GM12878 (cell line): Measurements from ENCODE around the gene OR6K3.

Experiments
- ETV6 ChIP-seq, 2 experiments: fragments of 450-650 bp in 1 of 2; IDR thresholded peaks in 1 of 2; conservative IDR thresholded peaks in 1 of 2; 2 replicates each; pipeline ENCODE4 v1.6.1; 2014; ENCODE audit warnings: antibody characterized with exemption in 1 of 2, borderline replicate concordance in 1 of 2, low read depth in 1 of 2, mild to moderate bottlenecking in 1 of 2, moderate library complexity in 1 of 2
- EZH2 ChIP-seq: IDR thresholded peaks from 2 replicates; pipeline ENCODE4 v1.6.1; 2012; ENCODE audit warnings: low read depth, mild to moderate bottlenecking, control low read depth, inconsistent platforms, low read length, borderline replicate concordance; ENCODE audit not compliant: control insufficient read depth
- FOXM1 ChIP-seq: IDR thresholded peaks from 2 replicates; pipeline ENCODE4 v1.6.1; 2012; ENCODE audit warnings: low read depth, mild to moderate bottlenecking, inconsistent platforms, low read length, moderate library complexity
- HDGF ChIP-seq: fragments of 450-650 bp; IDR thresholded peaks from 2 replicates; pipeline ENCODE4 v1.6.1; 2016; ENCODE audit warnings: antibody characterized with exemption
- NFYB ChIP-seq: IDR thresholded peaks from 2 replicates; pipeline ENCODE4 v1.6.1; 2011; ENCODE audit warnings: low read depth, mild to moderate bottlenecking, low read length, improper control_type of control experiment, moderate library complexity; ENCODE audit not compliant: insufficient read depth
- SIX5 ChIP-seq: IDR thresholded peaks from 2 replicates; pipeline ENCODE4 v1.6.1; 2011; ENCODE audit warnings: mild to moderate bottlenecking, low read depth, low read length, moderate library complexity; ENCODE audit not compliant: severe bottlenecking
- SMC3 ChIP-seq: IDR thresholded peaks from 2 replicates; pipeline ENCODE4 v1.6.1; 2011; ENCODE audit warnings: low read length, improper control_type of control experiment, borderline replicate concordance
- SP1 ChIP-seq: IDR thresholded peaks from one replicate; pipeline ENCODE4 v1.6.1; 2011; ENCODE audit warnings: low read depth, low read length
- TAF1 ChIP-seq: IDR thresholded peaks from 2 replicates; pipeline ENCODE4 v1.6.1; 2011; ENCODE audit warnings: mild to moderate bottlenecking, low read depth, low read length, borderline replicate concordance
- TBL1XR1 ChIP-seq: IDR thresholded peaks from 2 replicates; pipeline ENCODE4 v1.6.1; 2012; ENCODE audit warnings: low read depth, low read length, improper control_type of control experiment
- YY1 ChIP-seq: IDR thresholded peaks from 2 replicates; pipeline ENCODE4 v1.6.1; 2011; ENCODE audit warnings: low read depth, mild to moderate bottlenecking, low read length
- TF ChIP-seq, protein P1 (sequence below), 3 experiments: IDR thresholded peaks in 2 of 3; conservative IDR thresholded peaks in 1 of 3; 2 replicates each; pipeline ENCODE4 v1.5.1; 2011; ENCODE audit warnings: low read depth in 3 of 3, low read length in 3 of 3, mild to moderate bottlenecking in 3 of 3, control low read depth in 2 of 3, moderate library complexity in 2 of 3, inconsistent platforms in 1 of 3, mixed read lengths in 1 of 3; ENCODE audit not compliant: control insufficient read depth in 2 of 3, insufficient read depth in 1 of 3; ENCODE audit errors: extremely low read depth in 1 of 3
- TF ChIP-seq, protein P2 (sequence below): IDR thresholded peaks from 2 replicates; pipeline ENCODE4 v1.6.1; 2011; ENCODE audit warnings: low read depth, low read length, improper control_type of control experiment, borderline replicate concordance
- TF ChIP-seq, protein P3 (sequence below): fragments of 450-650 bp; IDR thresholded peaks from 2 replicates; pipeline ENCODE4 v1.6.1; 2017; ENCODE audit warnings: mild to moderate bottlenecking

DNA sequence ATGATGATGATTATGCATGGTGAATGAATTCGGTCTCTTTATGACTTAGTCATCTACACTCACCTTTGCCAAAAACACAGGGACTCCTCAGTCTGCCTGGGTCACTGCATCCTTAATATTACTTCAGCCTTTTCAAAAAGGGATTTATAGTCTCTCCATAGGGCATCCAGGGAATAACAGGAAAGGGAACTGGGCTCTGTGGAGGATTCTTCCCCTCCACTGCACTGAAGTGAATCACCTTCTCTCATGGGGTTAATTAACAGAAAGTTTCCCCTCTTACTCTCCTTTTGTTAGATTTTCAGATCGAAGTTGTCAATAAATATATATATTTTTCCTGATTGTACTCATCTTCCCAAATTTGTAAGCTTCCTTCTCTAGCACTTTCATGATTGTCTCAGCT lies at the start of gene OR6K3:
- TF ChIP-seq SMC3, result no peak
- no peak for TF ChIP-seq TAF1
- TF ChIP-seq, protein P1, sequence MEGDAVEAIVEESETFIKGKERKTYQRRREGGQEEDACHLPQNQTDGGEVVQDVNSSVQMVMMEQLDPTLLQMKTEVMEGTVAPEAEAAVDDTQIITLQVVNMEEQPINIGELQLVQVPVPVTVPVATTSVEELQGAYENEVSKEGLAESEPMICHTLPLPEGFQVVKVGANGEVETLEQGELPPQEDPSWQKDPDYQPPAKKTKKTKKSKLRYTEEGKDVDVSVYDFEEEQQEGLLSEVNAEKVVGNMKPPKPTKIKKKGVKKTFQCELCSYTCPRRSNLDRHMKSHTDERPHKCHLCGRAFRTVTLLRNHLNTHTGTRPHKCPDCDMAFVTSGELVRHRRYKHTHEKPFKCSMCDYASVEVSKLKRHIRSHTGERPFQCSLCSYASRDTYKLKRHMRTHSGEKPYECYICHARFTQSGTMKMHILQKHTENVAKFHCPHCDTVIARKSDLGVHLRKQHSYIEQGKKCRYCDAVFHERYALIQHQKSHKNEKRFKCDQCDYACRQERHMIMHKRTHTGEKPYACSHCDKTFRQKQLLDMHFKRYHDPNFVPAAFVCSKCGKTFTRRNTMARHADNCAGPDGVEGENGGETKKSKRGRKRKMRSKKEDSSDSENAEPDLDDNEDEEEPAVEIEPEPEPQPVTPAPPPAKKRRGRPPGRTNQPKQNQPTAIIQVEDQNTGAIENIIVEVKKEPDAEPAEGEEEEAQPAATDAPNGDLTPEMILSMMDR (IDR thresholded peaks at IDR 0.05 in 2 of 3, conservative IDR thresholded peaks at IDR 0.05 in 1 of 3; ENCODE audit: control insufficient read depth in 2 of 3, extremely low read depth in 1 of 3, insufficient read depth in 1 of 3, low read depth in 3 of 3, low read length in 3 of 3), result no peak
- no peak for TF ChIP-seq EZH2
- no peak for TF ChIP-seq SIX5
- TF ChIP-seq, protein P2, sequence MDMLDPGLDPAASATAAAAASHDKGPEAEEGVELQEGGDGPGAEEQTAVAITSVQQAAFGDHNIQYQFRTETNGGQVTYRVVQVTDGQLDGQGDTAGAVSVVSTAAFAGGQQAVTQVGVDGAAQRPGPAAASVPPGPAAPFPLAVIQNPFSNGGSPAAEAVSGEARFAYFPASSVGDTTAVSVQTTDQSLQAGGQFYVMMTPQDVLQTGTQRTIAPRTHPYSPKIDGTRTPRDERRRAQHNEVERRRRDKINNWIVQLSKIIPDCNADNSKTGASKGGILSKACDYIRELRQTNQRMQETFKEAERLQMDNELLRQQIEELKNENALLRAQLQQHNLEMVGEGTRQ, result no peak
- TF ChIP-seq, protein P3, sequence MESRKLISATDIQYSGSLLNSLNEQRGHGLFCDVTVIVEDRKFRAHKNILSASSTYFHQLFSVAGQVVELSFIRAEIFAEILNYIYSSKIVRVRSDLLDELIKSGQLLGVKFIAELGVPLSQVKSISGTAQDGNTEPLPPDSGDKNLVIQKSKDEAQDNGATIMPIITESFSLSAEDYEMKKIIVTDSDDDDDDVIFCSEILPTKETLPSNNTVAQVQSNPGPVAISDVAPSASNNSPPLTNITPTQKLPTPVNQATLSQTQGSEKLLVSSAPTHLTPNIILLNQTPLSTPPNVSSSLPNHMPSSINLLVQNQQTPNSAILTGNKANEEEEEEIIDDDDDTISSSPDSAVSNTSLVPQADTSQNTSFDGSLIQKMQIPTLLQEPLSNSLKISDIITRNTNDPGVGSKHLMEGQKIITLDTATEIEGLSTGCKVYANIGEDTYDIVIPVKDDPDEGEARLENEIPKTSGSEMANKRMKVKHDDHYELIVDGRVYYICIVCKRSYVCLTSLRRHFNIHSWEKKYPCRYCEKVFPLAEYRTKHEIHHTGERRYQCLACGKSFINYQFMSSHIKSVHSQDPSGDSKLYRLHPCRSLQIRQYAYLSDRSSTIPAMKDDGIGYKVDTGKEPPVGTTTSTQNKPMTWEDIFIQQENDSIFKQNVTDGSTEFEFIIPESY, result no peak
- no peak for TF ChIP-seq TBL1XR1
- TF ChIP-seq NFYB, result no peak
- no peak for TF ChIP-seq FOXM1
- no peak for TF ChIP-seq YY1
- TF ChIP-seq ETV6 (conservative IDR thresholded peaks at IDR 0.05 in 1 of 2, IDR thresholded peaks at IDR 0.05 in 1 of 2; ENCODE audit: borderline replicate concordance in 1 of 2, low read depth in 1 of 2), result no peak
- TF ChIP-seq HDGF, result no peak
- no peak for TF ChIP-seq SP1
